Measurements from ENCODE around the gene TUBB3.

TUBB3 gene

DNA sequence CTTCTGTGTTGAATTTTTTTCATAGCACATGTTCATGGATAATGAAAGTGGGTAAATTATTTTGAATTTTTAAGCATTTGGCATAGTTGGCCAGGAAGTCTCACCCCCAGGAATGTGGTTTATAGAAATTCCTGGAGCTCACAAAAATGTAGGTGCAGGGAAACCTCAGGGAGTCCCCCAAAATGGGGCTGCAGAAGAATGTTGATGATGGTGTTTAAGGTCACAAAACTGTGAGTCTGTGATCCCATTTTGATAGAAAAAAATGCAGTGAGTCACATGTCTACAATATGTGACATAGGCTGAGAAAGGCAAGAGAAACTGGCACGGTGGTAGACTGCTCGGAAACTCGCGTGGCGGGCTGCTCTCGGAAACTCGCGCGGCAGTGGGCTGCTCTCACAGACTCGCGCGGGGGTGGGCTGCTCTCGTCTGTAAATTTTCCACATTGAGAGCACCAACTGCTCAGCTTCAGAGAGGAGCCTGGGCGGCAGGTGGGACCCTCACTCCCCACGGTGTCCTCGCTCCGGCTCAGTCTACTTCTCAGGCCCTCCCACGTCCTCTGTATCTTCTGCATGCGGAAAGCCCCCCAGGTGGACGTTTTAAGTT lies 23.2 kb upstream of the TUBB3 start:
- H3K4me2 ChIP-seq = no peak overlapping the region
- no peak overlapping the region for H2AFZ ChIP-seq (ENCODE audit: low read depth)
- TF ChIP-seq, protein P1, sequence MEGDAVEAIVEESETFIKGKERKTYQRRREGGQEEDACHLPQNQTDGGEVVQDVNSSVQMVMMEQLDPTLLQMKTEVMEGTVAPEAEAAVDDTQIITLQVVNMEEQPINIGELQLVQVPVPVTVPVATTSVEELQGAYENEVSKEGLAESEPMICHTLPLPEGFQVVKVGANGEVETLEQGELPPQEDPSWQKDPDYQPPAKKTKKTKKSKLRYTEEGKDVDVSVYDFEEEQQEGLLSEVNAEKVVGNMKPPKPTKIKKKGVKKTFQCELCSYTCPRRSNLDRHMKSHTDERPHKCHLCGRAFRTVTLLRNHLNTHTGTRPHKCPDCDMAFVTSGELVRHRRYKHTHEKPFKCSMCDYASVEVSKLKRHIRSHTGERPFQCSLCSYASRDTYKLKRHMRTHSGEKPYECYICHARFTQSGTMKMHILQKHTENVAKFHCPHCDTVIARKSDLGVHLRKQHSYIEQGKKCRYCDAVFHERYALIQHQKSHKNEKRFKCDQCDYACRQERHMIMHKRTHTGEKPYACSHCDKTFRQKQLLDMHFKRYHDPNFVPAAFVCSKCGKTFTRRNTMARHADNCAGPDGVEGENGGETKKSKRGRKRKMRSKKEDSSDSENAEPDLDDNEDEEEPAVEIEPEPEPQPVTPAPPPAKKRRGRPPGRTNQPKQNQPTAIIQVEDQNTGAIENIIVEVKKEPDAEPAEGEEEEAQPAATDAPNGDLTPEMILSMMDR (conservative IDR thresholded peaks at IDR 0.05; ENCODE audit: low read depth, low read length) = no peak
- H3K27ac ChIP-seq = no peak overlapping the region
- peaks cover 2% of the 10 kb centered on the region; the same call in 1 of the 2 replicates for H3K36me3 ChIP-seq (ENCODE audit: insufficient read depth)
- H3K9ac ChIP-seq = no peak overlapping the region
- H3K27me3 ChIP-seq (ENCODE audit: insufficient read depth, low read depth) = no peaks in the 10 kb centered on the region
- no peaks in the 10 kb centered on the region for H4K20me1 ChIP-seq (ENCODE audit: insufficient read depth)
- no peak overlapping the region for H3K4me3 ChIP-seq (IDR thresholded peaks at IDR 0.05; ENCODE audit: insufficient read depth, low read depth, low read length)
- no peaks in the 10 kb centered on the region for H3K4me1 ChIP-seq (ENCODE audit: low read depth, poor library complexity, severe bottlenecking)
- no peaks in the 10 kb centered on the region for H3K79me2 ChIP-seq (ENCODE audit: insufficient read depth, low read depth)

DNA sequence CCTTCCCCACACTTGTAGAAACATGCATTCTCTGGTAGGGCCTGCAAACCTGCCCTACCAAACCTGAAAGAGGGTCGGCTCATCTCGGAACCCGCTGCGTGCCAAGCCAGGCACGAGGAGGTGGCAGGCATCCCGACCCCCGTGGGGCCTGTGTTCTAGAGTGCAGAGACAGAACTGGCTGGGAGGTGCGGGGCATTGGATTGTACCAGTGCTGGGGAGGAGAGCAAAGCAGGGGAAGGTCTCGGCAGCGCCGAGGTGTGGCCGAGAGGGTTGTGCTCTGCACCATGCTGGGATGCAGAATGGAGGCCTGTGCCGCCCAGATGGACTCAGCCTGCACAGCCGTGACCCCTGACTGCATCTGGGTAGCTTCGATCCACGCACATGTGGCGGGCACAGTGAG lies 22.3 kb upstream of the TUBB3 start:
- Histone ChIP-seq H3K27me3 (ENCODE audit: insufficient read depth, low read depth) (no peaks in the 10 kb centered on the region), H3K4me3 (IDR thresholded peaks at IDR 0.05; ENCODE audit: insufficient read depth, low read depth, low read length) (no peak overlapping the region), H3K9ac (no peak overlapping the region), H4K20me1 (ENCODE audit: insufficient read depth) (no peaks in the 10 kb centered on the region), H3K4me2 (no peak overlapping the region), H2AFZ (ENCODE audit: low read depth) (no peak overlapping the region), H3K4me1 (ENCODE audit: low read depth, poor library complexity, severe bottlenecking) (no peaks in the 10 kb centered on the region), H3K36me3 (ENCODE audit: insufficient read depth) (0 out of 2 replicates have a peak, but pooled peaks cover 2% of the 10 kb centered on the region), H3K79me2 (ENCODE audit: insufficient read depth, low read depth) (no peaks in the 10 kb centered on the region), H3K27ac (no peak overlapping the region)
- TF ChIP-seq, protein P1 (conservative IDR thresholded peaks at IDR 0.05; ENCODE audit: low read depth, low read length) = no peak

DNA sequence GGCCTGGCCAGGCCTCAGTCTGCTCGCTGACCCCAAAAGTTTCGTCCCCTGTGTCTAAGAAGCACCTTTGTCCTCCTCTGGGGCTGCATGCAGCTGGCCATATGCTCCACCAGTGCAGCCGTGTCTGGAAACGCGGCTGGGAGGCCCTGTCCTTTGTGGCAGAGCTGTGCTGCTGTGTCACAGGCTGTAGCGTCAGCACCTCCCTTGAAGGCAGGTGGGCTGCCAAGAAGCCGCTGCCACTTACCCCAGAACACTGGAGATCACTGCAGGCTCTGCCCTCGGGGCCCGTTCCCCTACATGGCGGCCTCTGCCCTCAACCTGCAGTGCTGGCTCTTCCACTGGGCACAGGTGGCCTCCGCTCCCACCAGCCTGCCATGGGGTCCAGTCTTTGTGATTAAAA lies 20.2 kb upstream of the TUBB3 start:
- Histone ChIP-seq H3K4me3 (IDR thresholded peaks at IDR 0.05; ENCODE audit: insufficient read depth, low read depth, low read length) (no peak overlapping the region), H3K27me3 (ENCODE audit: insufficient read depth, low read depth) (no peaks in the 10 kb centered on the region), H4K20me1 (ENCODE audit: insufficient read depth) (no peaks in the 10 kb centered on the region), H3K79me2 (ENCODE audit: insufficient read depth, low read depth) (no peaks in the 10 kb centered on the region), H2AFZ (ENCODE audit: low read depth) (no peak overlapping the region), H3K4me2 (no peak overlapping the region), H3K4me1 (ENCODE audit: low read depth, poor library complexity, severe bottlenecking) (no peaks in the 10 kb centered on the region), H3K9ac (no peak overlapping the region), H3K36me3 (ENCODE audit: insufficient read depth) (0 out of 2 replicates have a peak, but pooled peaks cover 2% of the 10 kb centered on the region), H3K27ac (no peak overlapping the region)
- TF ChIP-seq, protein P1 (conservative IDR thresholded peaks at IDR 0.05; ENCODE audit: low read depth, low read length) = no peak

DNA sequence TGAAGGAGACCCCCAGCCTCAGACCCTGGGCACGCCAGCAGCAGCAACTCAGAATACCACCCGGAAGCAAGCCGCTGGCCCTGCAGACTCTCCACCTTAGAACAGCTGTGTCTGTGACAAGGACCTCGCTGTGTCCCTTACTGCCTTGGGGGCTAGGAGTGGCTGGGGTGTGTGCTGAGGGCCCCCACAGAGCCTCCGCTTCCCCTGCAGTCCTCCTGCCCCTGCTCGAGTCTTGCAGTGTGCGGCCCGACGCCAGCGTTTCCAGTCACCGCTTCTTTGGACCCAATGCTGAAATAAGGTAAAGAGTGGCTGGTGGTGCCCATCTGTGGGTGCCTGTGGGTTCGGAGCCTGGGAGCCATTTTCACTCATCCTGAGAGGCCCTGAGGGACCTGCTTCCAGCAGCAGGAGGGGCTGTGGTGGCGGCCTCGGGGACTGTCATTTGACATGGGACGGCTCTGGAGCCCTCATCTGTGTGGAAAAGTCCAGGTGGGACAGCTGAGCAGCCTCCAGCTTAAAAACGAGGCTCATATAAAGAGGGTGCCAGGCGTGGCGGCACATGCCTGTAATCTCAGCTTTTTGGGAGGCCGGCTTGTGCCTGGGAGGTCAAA lies 19.1 kb upstream of the TUBB3 start:
- Histone ChIP-seq H3K36me3 (ENCODE audit: insufficient read depth) (no peaks in the 10 kb centered on the region), H3K4me1 (ENCODE audit: low read depth, poor library complexity, severe bottlenecking) (no peaks in the 10 kb centered on the region), H3K4me3 (IDR thresholded peaks at IDR 0.05; ENCODE audit: insufficient read depth, low read depth, low read length) (no peak overlapping the region), H3K9ac (no peak overlapping the region), H4K20me1 (ENCODE audit: insufficient read depth) (no peaks in the 10 kb centered on the region), H3K27ac (no peak overlapping the region), H3K4me2 (no peak overlapping the region), H2AFZ (ENCODE audit: low read depth) (no peak overlapping the region), H3K79me2 (ENCODE audit: insufficient read depth, low read depth) (no peaks in the 10 kb centered on the region), H3K27me3 (ENCODE audit: insufficient read depth, low read depth) (no peaks in the 10 kb centered on the region)
- TF ChIP-seq, protein P1 (conservative IDR thresholded peaks at IDR 0.05; ENCODE audit: low read depth, low read length) = no peak
